GM23248 (cell line): ENCODE data around the gene MSL1.

Experiments used
- EZH2 ChIP-seq: fragments of 200-600 bp; sonication (generic); IDR thresholded peaks from 2 replicates; pipeline ENCODE4 v1.6.1; 2018; ENCODE audit warnings: antibody characterized with exemption, mild to moderate bottlenecking; ENCODE audit not compliant: insufficient read depth, poor library complexity, severe bottlenecking
- EZH2phosphoT487 ChIP-seq: fragments of 200-600 bp; sonication (generic); IDR thresholded peaks from 2 replicates; pipeline ENCODE4 v1.6.1; 2018; ENCODE audit warnings: antibody characterized with exemption, moderate library complexity, mild to moderate bottlenecking, low read depth; ENCODE audit not compliant: insufficient read depth

- TF ChIP-seq EZH2 (no peak), EZH2phosphoT487 (no peak)
These were observed 596 bp downstream of the MSL1 start for GRCh38 chr17:40122136-40122998.
